ENCODE measurements around the gene MED10.
"Not testable (repeated sequence)": the region's sequence is repeated elsewhere in the genome, so short reads cannot be mapped to it uniquely, and the experiment has no call there.

The MED10 gene

DNA sequence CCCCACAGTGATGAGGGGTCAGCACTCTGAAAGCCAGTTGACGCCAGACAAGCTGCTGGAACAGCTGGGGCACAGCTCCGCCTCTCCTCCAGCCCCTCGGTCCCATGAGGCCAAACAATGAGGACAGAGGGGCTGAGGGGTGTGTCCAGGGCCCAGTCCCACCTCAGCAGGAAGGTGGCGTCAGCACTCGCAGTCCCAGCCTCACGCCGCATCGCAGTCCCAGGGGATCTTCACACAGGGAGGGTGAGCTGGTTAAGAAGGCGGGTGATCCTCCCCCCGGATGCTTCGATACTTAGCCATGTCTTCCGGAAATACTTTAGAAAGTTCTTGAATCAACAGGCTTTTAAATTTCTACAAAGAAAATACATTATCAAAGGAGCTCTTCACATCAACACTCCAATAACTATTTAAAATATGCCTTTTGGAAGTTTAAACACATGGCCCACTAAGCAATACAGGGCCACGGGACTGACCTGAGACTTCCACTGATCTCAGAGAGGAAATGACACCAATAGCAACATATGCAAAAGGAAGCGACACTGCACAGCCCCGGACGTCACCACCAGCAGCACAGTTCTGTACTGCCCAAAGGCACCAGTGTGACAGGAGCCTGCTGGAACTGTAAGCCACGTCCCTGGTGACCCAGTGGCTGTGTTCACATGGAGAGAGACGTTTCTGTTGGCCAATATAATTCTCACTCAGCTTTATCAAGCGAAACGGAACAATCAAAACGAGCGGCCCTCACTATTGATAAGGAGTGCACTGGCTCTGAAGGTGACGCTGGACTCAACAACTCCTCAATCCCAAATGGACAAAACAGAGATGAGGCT, 5.9 kb downstream of the MED10 start:
- no peak for DNase-seq

GRCh38 chr5:6371079-6371810, 7.1 kb downstream of the MED10 start:
- no peak for DNase-seq

DNA sequence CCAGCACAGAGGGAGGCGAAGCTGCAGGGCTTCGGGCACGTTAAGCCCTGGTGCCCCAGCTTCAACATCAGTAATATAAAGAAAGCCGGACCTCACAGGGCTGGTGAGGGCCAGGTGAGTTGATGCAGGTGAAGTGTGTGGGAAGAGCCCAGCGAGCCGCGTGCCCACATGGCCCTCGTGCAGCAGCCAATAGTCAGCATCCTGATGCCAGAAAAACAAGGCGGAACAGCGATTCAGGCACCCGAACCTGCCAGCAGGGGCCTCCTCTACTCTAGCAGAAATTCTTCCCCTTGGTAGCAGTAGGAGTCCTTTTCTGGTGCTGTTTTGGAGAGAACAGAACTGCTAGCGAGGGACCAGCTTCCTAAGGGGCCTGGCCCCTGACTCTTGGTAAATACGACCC, 7.8 kb downstream of the MED10 start:
- DNase-seq: no peak

DNA sequence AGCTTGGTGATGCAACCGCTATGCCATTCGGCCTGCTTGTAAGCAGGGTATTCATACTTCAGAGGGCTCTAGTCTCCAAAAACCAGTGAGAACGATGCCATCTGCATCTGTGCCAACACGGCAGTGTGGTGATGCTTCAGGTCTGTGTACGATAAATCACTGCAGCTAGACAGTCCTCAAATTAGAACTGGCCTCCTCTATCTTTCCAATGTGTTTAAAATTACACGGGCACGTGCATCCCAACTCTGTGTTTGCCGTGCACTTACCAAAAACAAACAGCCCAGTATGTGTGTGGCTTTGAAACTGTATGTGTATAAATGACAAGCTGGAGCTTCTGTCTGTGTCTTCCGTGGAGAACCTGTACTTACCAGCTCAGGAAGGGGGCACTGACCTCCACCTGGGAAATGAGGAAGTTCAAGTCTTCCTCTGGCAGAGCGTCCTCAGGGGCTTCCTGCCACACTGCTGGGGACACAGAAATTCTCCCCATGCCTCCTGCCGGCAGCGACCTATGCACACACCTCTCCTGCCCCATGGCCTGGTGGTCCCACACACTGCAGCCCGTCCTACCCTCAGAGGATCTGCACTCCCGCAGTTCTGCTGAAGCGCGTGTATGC, 12.3 kb downstream of the MED10 start:
- peak; percentile 8 to 10 for DNase-seq

GRCh38 chr5:6365142-6365976, 13.0 kb downstream of the MED10 start:
- DNase-seq: no peak

DNA sequence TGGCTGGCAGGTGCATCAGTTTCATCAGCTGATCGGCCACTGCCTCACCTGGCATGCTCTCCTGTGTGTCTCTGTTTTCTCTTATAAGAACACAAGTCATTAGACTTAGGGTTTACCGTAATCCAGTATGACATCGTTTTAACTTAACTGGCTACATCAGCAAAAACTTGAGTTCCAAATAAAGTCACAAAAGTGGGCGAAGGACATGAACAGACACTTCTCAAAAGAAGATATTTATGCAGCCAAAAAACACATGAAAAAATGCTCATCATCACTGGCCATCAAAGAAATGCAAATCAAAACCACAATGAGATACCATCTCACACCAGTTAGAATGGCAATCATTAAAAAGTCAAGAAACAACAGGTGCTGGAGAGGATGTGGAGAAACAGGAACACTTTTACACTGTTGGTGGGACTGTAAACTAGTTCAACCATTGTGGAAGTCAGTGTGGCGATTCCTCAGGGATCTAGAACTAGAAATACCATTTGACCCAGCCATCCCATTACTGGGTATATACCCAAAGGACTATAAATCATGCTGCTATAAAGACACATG, 14.8 kb downstream of the MED10 start:
- DNase-seq: not testable (repeated sequence)

DNA sequence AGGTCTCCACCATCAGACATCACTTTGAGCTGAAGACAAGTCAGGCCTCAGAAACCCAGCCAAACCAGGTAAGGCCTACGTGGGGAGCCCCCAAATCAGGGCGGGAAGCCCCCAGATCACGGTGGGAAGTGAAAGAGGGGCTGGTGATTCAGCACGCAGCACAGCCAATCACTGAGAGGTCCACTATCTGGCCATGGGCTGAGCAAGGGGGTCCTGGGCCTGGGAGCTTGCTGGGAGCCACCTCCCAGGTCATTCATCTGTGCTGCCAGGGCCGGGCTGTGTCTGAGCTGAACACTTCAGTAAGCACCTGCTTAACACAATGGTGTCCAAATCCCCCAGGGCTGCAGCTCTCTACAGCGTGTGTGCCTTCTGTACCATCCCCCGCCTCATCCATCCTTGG, 15.5 kb downstream of the MED10 start:
- no peak for DNase-seq

- no peak for DNase-seq
These were observed 17.2 kb downstream of the MED10 start for GRCh38 chr5:6361101-6361500.

GRCh38 chr5:6360323-6361072, 17.8 kb downstream of the MED10 start:
- DNase-seq: no peak

DNA sequence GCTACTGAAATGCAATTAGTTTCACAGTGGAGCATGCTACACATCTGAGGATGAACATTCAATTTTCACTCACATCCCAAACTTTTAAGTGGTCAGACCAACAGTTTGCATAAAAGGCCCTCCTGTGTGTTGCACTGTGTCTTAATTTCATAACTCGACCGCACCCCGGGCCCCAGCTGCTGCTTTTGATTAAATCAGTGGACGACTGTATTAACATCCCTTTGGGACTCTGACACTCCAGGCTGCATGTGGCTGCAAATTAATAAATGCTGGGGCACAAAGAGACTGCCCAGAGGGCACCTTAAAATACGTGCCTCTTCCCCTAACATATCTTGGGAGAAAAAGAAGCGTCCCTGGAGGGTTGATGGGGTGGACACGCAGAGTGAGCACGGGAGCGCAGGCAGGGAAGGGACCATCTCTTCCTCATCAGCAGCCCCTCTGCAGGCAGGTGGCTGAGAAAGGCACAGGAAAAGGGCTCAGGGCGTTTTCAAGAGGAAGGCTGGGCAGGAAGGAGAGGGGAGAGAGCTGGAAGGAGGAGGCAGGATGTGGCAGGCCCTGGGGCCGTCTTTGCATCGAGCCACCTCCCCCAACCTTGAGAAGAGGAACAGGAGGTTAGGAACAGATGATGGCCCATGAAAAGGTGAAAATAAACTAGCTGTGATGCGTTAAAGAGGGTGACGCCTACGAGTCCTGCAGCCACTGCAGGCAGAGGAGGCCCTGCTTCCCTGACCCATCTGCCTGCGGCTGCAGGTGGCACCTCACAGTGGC, 18.6 kb downstream of the MED10 start:
- peak; percentile 40 to 43 for DNase-seq

GRCh38 chr5:6358434-6358820, 19.9 kb downstream of the MED10 start:
- DNase-seq: no peak

- DNase-seq: not testable (repeated sequence)
These were observed 20.4 kb downstream of the MED10 start for GRCh38 chr5:6357817-6358433.

DNA sequence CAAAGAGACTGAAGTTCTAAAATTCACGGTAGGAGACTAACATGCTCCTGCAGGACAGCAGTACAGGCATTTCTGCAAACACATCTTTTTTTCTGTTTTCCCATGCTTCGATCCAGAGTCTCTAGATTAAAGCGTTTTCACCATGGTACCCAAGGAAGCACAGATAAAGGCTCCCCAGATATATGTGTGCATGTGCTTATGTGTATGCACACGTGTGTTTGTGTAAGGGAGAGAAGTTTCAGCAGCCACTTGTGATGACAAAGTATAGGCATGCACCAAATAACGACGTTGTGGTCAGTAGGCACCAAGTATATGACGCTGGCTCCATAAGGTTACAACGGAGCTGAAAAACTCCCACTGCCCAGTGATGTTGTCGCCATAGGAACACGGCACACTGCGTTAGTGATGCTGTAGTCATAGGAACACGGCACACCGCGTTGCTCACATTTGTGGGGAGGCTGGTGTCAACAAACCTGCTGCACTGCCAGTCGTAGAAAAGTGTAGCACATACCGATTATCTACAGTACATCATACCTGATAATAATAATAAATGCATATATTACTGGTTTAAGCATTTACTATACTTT, 21.7 kb downstream of the MED10 start:
- no peak for DNase-seq

DNA sequence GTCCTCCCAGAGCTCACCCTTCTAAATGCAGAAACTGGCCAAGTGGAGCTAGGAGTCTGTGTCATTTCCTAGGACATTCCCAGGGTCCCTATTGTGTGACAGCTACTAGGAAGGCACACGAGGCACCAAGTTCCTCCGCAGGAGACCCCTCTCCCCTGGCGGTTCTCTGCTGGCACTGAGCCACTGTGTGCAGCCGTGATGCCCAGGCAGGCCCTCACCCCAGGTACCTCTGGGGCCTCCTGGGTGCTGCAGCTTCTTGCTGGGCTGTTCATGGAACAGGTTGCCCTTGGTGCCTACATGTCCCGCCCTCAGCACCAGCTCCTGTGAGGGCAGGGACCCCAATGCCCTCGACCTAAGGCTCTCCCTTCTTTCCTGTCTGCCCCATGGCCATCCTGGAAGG, 23.1 kb downstream of the MED10 start:
- DNase-seq: no peak

DNA sequence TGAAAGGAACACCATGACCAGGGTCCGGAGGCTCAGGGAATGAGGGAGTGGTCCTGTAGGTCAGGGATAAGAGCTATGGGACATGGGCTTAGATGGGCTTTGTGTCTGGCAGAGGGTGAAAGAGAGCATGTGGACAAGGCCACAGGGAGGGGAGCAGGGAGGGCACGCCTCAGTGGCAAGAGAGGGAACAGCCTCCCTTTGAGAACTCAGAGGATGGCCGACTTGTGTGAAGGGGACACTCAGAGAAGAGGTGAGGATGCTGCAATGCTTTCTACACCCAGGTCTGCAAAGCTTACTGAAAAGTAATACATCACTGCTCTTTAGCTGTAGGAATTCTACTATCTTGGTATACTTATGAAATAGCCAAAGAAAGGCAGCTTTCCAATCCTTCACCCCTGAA, 23.5 kb downstream of the MED10 start:
- no peak for DNase-seq

DNA sequence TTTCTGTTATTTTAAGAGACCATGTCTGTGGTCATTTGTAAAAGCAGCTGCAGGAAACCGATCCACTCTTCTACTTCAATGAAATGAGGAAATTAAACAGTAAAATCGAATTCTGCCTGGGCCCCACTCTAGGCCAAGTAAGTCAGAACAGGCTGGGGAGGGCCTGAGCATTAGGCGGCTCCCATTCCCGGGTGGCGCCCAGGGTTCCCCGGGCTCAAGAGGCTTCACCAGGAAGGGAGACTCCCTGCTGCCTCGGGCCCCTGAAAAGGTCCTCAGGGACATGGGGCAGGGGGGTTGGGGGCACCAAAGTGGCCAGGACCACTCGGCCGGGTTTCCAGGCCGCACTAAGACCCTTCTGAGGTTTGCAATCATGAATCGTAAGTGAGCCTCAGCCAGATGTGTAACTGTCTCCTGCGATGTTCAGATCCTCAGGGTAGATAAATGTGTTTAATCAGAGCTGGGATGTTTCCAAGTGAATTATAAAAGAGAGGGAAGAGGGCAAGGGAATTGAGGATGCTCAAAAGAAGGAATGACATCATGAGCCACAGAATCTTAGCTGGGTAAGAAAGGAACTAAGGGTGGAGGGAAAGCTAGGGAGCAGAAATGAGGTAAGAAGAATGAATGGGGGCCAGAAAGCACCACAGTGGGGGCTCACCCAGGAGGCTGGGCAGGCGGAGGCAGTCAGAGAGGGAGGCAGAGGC, 24.6 kb downstream of the MED10 start:
- no peak for DNase-seq

- no peak for DNase-seq
These were observed 27.9 kb downstream of the MED10 start for GRCh38 chr5:6350277-6351090.

- no peak for DNase-seq
These were observed 29.0 kb downstream of the MED10 start for GRCh38 chr5:6349387-6349786.
